HG02852 (cell line): ENCODE measurements around the gene ZBP1.

Experiments used
- ATAC-seq: cut with Tn5 transposase; IDR thresholded peaks from one replicate; pipeline ENCODE4 v1.9.1; 2021; ENCODE audit warnings: mild to moderate bottlenecking, moderate library complexity; ENCODE audit not compliant: unreplicated experiment

The ZBP1 gene

GRCh38 chr20:57561356-57562279 is 58.6 kb downstream of the ZBP1 start:
- no peak for ATAC-seq

DNA sequence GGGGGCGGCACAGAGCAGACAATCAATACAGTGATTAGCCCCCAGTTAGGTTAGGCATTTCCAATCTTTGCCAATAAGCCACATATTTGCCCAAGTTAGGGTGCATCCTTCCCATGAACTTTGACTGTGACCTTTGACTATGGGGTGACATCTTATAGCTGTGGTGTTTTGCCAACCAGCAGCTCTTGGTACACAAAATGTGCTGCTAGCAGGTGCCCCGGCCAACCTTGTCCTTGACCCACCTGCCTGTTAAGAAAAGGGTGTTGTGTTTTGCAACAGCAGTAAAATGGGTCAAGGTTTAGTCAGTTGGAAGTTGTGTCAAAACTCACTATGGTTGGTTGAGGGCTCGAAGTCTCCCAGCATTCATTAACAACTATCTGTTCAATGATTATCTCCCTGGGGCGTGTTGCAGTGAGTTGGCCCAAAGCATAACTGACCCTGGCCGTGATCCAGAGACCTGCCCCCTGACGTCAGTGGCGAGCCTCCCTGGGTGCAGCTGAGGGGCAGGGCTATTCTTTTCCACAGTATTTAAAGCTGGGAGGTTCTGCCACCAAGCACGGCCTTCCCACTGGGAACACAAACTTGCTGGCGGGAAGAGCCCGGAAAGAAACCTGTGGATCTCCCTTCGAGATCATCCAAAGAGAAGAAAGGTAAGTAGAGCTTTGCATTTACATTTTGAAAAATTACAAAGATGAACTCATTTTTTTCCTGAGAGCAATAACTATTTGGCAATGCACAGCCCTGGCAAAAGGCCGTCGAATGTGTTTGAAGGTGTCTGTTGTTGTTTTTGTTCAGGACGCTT is 59.5 kb downstream of the ZBP1 start, which contains the start of gene PCK1:
PCK1 (plus strand) TSS at position 557 of the 802 bp plus-strand sequence. CDS start 302 bp downstream, outside the sequence.
- ATAC-seq = no peak

GRCh38 chr20:57559658-57560553 is 60.3 kb downstream of the ZBP1 start:
- no peak for ATAC-seq

- ATAC-seq = no peak
Observed at GRCh38 chr20:57559289-57559634, 61.0 kb downstream of the ZBP1 start.

DNA sequence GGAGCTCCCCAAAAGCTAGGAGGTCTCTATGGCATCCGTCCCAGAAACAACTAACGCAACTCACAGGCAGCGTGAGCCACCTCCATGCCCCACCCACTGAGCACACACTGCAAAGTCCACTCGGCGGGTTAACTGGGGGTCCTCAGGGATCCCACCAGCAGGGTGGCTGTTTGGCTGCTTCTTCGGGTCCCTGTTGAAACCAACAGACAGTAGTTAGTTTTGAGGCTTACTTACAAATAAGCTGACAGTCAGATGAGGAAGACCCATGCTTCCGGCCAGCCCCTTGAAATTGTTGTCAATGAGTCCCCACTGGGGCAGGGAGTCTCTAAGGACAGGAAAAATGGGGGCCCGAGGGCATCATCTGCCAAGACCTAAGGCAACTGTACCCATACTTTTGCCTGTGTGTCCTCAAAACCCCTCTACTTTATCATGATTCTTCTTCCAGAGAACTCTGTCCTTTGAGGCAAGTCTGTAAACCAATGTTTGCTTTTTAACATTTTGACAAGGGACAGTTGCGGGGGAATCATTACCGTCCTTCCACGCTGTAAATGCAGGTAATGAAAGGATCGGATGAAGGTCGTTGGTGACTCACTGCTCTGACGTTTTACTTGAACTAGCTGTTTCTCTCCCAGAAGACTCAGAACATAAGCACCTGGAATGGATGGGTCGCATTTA is 61.5 kb downstream of the ZBP1 start:
- ATAC-seq = no peak

DNA sequence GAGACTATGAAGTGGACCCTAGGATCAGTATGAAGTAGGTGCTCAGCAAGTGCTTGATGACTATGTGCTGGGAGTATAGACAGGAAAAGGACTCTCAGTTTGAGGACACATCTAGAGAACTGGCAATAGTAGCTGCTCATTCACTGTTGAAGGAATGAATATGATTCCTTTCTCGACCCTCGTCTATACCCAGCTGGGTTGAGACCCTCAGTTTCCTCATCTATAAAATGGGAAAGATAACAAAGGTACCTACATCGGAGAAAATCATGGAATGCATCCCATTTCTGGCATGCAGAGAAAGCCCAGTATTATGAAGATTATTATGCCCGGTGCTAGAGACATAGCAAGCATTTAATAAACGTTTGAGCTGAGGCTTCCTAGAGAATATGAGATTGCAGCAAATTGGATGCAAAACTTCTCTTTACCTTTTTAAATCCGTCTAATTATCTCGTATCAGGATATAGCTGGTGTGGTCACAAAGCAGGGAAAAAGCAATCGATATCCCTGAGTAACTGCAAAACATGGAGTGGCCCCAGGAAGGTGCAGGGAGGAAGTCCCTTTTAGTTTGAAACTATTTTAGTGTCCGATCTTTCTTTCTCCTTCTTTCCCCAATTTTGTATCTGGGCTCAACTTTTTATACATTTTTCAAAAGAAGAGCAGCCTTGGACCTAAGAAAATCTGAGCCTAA is 62.2 kb downstream of the ZBP1 start:
- ATAC-seq = no peak

DNA sequence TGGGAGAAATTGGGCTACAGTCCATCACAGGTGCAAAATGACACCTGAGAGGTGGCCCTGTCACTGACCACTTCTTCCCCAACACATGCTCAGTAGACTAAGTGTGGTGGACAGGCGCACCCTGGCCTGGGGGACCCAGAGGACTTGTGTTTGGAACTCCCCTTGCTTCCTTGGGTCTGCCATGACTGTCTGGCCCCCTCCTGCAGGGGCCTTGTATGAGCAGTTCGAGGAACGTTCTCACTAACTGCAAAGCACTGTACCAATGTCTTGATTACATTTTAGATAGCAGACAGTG is 63.3 kb downstream of the ZBP1 start:
- ATAC-seq = no peak

DNA sequence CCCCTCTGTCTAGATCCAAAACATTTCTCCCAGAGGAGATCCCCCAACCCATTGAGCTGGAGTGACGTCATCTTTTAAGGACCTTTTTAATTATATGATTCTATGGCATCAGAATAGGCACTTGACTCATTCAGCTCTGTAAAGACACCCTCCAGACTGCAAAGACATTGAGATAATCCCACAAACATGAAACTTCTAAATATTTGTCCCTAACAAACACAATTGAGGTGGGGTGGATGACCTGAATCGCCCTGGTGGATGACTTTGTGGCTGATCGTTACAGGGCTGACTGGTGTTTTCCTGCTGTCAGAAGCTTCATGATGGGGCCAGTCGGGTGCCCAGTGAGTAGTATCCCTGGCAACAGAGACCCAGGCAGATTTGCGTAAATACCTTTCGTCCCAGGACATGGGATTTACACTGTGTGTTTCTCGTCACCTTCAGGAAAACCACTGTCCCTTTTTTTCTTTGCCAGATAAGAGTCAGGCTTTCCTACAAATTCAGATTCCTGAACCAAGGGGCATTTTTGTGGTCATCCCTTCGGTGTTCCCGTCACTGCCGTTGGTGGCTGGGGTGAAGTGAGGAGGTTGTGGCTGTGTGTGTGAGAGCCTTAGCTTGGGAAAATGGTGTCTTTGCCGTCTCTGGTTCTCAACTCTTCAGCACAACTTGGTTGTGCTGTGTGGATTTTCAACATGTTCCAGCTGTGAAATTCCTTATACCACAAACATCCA is 64.6 kb downstream of the ZBP1 start:
- no peak for ATAC-seq
